Activated CD4-positive, alpha-beta T cell treated with anti-CD3 and anti-CD28 coated beads, Interleukin-2, amount 50 U/mL, for 4 hours (primary cell): ENCODE results near the gene ATP6V0C.

Experiments
- DNase-seq, 2 experiments: peaks; one replicate each; pipeline ENCODE4 v3.0.0-alpha.2; 2020

ATP6V0C gene

GRCh38 chr16:2512735-2513404 lies 882 bp upstream of the ATP6V0C start:
- DNase-seq = no peak

GRCh38 chr16:2514333-2515179 lies 804 bp downstream of the ATP6V0C start:
- DNase-seq = peak in 1 of 2 experiments; percentile 26

GRCh38 chr16:2515180-2515851 lies 1.6 kb downstream of the ATP6V0C start:
- no peak for DNase-seq

GRCh38 chr16:2516391-2517240 lies 2.9 kb downstream of the ATP6V0C start:
- DNase-seq = no peak

- DNase-seq = no peak
These were observed 4.3 kb downstream of the ATP6V0C start for GRCh38 chr16:2517954-2518605.

- DNase-seq = no peak
These were observed 5.3 kb downstream of the ATP6V0C start for GRCh38 chr16:2518823-2519710.

GRCh38 chr16:2519711-2520080 lies 5.9 kb downstream of the ATP6V0C start:
- no peak for DNase-seq

- DNase-seq = peak; percentile 86 to 87
These were observed 6.5 kb downstream of the ATP6V0C start, which contains the start of gene AMDHD2 for GRCh38 chr16:2520097-2520783. Gene AMDHD2, plus strand, starts transcription at chr16:2520371. Its CDS starts 88 bp downstream, at chr16:2520459.

- peak; percentile 19 to 25 for DNase-seq
These were observed 7.2 kb downstream of the ATP6V0C start for GRCh38 chr16:2520784-2521531.

GRCh38 chr16:2523801-2524231 lies 10.1 kb downstream of the ATP6V0C start:
- DNase-seq = no peak

GRCh38 chr16:2524339-2524938 lies 10.7 kb downstream of the ATP6V0C start:
- no peak for DNase-seq

GRCh38 chr16:2526135-2526534 lies 12.4 kb downstream of the ATP6V0C start:
- DNase-seq = no peak

GRCh38 chr16:2527071-2527783 lies 13.5 kb downstream of the ATP6V0C start:
- DNase-seq = no peak

- no peak for DNase-seq
These were observed 14.0 kb downstream of the ATP6V0C start for GRCh38 chr16:2527784-2528100.

GRCh38 chr16:2528161-2529060 lies 14.7 kb downstream of the ATP6V0C start:
- DNase-seq = no peak

GRCh38 chr16:2529061-2529931 lies 15.5 kb downstream of the ATP6V0C start:
- DNase-seq = no peak
